NCI-H748 (cell line): ENCODE measurements around the gene BCL2L11.

Experiments
- DNase-seq: peaks from one replicate; lab custom pipeline; 2025; ENCODE audit not compliant: unreplicated experiment; lab: John Stamatoyannopoulos, UW

BCL2L11 gene

DNA sequence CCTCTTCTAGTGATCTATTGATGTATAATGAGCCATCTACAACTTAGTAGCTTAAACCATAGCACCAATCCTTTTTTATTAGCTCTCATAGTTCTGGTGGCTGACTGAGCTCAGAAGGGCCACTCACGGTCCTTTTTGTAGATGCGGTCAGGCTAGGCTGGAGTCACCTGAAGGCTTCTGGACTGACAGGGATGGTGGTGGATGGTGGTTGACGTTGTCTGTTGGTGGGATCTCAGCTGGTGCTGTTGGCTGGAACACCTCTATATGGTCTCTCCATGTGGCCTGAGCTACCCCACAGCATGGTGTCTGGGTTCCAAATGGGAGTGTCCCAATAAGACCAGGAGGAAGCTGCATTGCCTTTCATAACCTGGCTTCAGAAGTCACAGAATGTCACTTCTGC lies 68.0 kb downstream of the BCL2L11 start:
- no peak for DNase-seq

GRCh38 chr2:111189106-111189505 lies 68.4 kb downstream of the BCL2L11 start:
- DNase-seq, result no peak

GRCh38 chr2:111190816-111191540 lies 70.3 kb downstream of the BCL2L11 start:
- no peak for DNase-seq

- DNase-seq, result no peak
These were observed 71.2 kb downstream of the BCL2L11 start for GRCh38 chr2:111191877-111192276.

- DNase-seq, result no peak
These were observed 72.2 kb downstream of the BCL2L11 start for GRCh38 chr2:111192776-111193368.

DNA sequence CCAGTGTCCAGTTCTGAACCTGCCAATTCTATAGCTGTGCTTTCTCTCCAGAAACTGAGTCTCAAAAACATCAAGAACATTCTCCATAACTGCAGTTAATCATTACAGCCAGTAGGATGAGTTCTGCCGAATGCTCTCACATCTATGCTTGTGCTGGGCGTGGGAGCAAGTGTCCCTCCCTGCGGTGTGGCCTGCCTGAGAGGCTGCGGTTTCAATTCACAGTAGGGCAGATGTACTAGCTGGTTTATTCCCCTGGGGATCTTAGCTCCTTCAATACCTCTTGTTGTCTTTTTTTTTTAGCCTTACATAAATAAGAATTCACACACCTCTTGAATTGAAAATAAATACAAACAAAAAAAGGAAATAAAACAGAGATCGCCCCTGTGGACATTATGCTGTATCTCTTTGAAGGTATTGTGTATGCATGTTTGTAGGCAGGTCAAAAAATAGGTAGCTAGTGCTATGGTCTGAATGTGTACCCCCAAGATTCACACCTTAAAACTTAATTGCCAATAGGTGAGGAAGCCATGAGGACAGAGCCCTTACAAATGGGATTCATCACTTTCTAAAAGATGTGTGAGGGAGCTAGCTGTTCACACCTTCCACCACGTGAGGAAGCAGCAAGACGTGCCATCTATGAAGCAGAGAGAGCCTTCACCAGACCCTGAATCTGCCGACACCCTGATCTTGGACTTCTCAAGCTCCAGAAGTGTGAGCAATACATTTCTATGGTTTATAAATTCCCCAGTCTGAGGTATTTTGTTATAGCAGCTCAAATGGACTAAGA lies 74.3 kb downstream of the BCL2L11 start:
- DNase-seq, result no peak

GRCh38 chr2:111196435-111196834 lies 75.7 kb downstream of the BCL2L11 start:
- no peak for DNase-seq

GRCh38 chr2:111198701-111199100 lies 78.0 kb downstream of the BCL2L11 start:
- no peak for DNase-seq

DNA sequence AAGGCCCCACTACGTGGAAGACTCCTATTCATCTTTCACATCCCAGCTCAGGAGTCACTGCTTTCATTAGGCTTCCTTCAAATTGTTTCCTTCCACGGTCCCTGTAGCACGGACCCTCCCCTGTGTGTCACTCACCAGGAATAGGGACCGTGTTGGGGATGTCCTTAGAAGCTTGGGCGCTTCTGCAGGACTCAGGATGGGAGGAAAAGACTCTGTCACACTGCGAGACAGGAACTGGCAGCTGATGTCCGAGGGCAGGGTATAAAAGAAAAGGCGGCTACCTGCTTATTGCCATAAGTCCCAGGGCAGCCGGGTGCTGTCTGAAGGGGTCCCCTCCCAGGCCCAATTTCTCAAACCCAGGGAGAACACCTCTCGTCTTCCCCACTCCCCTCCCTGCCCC lies 79.1 kb downstream of the BCL2L11 start:
- no peak for DNase-seq

- DNase-seq, result peak; percentile 88
These were observed 79.7 kb downstream of the BCL2L11 start for GRCh38 chr2:111200333-111200881.

- no peak for DNase-seq
These were observed 80.5 kb downstream of the BCL2L11 start for GRCh38 chr2:111201214-111201613.

DNA sequence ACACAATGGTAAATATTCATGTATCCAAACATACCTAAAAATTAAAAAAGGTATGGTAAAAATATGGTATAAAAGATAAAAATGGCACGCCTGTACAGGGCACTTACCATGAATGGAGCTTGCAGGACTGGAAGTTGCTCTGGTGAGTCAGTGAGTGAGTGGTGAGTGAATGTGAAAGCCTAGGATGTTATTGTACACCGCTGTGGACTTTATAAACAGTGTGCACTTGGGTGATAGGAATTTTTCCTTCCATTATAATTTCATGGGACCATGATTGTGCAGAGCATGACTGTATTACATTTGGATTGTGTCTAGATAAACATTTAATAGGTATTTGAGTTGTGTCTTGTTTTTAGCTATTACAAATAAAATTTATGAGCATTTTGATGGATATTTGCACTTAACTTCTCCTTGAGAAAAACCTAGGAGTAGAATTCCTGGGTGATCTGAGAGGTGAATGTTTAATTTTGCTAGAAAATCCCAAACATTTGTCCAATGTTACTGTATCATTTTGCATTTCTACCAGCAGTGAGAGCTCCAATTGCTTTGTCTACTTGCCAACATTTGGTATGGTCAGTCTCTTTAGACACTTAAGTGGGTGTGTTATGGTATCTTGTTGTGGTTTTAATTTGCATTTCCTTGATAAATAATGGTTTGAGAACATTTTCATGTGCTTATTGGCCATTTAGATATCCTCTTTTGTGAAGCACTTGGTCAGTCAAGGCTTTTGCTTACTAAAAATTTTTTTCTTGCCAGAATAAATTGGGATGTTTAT lies 81.7 kb downstream of the BCL2L11 start:
- DNase-seq, result no peak

DNA sequence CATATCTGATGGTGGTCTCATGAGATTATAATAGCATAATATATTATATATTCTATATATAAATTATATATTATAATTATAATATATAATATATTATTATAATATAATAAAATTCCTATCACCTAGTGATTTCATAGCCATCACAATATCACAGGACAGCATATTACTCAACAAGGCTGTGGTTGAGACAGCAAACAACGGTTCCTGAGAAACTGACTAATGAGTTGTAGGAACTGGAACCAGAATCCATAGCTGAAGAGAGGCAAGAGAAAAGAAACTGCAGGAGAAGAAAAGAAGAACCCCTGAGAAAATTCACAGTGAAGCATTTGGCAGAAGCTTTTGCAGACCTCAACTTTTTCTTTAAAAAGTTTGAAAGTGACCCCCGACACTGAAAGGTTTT lies 84.0 kb downstream of the BCL2L11 start:
- DNase-seq, result no peak

- DNase-seq, result peak; percentile 16
These were observed 85.1 kb downstream of the BCL2L11 start for GRCh38 chr2:111205774-111206173.

GRCh38 chr2:111207851-111208250 lies 87.1 kb downstream of the BCL2L11 start:
- DNase-seq, result no peak

DNA sequence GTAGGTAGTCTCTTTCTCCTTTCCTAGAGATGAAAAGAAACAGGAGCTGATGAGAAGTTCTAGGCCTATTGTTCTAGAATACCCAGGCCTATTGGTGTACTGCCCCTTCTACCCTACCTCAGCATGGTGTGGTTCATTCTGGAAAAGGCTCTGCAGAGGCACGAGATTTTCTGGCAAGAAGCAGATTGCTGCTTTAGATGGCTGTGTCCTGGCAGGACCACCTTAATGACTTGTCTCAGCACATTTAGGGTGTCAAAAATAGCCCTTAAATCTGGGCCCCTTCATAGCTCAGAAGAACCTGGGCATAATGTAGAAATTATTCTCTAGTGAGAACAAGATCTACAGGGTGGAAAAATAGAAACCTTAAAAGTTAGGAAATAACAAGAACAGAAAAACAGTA lies 87.9 kb downstream of the BCL2L11 start:
- DNase-seq, result no peak

GRCh38 chr2:111209045-111209514 lies 88.4 kb downstream of the BCL2L11 start:
- no peak for DNase-seq

GRCh38 chr2:111210036-111210435 lies 89.3 kb downstream of the BCL2L11 start:
- no peak for DNase-seq

GRCh38 chr2:111213877-111214276 lies 93.2 kb downstream of the BCL2L11 start:
- no peak for DNase-seq

- DNase-seq, result no peak
These were observed 96.3 kb downstream of the BCL2L11 start for GRCh38 chr2:111216811-111217652.
